ENCODE results near the gene KRTAP10-9.

- TF ChIP-seq CTCF (IDR thresholded peaks at IDR 0.05 in 4 of 5, conservative IDR thresholded peaks at IDR 0.05 in 1 of 5): no peak
- no peak for TF ChIP-seq POLR2A (IDR thresholded peaks at IDR 0.05)
Observed at GRCh38 chr21:44618504-44618903, 8.4 kb upstream of the KRTAP10-9 start.
